H9 (cell line): Measurements from ENCODE around the gene ABL2. TPM values are rescaled to one million over a fixed set of nuclear protein-coding genes. Genes with fewer than 3 reads are reported as not detected.

Experiments
- DNase-seq: peaks from one replicate; pipeline ENCODE4 v3.0.0-alpha.2; 2017
- H2AFZ ChIP-seq: one replicate; pipeline ENCODE4 v1.6.1; 2013; ENCODE audit warnings: mild to moderate bottlenecking, low read length, control low read depth, moderate library complexity
- H2AK5ac ChIP-seq: 2 replicates; pipeline ENCODE4 v1.6.1; 2013; ENCODE audit warnings: low read length, control low read depth, mixed read lengths; ENCODE audit not compliant: insufficient read length
- H2BK120ac ChIP-seq: one replicate; pipeline ENCODE4 v1.6.1; 2013; ENCODE audit warnings: low read depth, mild to moderate bottlenecking, low read length, control low read depth, inconsistent platforms; ENCODE audit not compliant: poor library complexity, severe bottlenecking
- H2BK12ac ChIP-seq: 2 replicates; pipeline ENCODE4 v1.6.1; 2013; ENCODE audit warnings: low read length, control low read depth, mixed read lengths, low read depth; ENCODE audit not compliant: insufficient read length
- H2BK15ac ChIP-seq: 2 replicates; pipeline ENCODE4 v1.6.1; 2013; ENCODE audit warnings: low read depth, low read length, control low read depth
- H2BK20ac ChIP-seq: one replicate; pipeline ENCODE4 v1.6.1; 2013; ENCODE audit warnings: low read depth, mild to moderate bottlenecking, low read length, control low read depth, inconsistent platforms; ENCODE audit not compliant: poor library complexity, severe bottlenecking
- H2BK5ac ChIP-seq: 2 replicates; pipeline ENCODE4 v1.6.1; 2013; ENCODE audit warnings: low read length, control low read depth, mixed read lengths; ENCODE audit not compliant: insufficient read length
- H3K14ac ChIP-seq: 2 replicates; pipeline ENCODE4 v1.6.1; 2013; ENCODE audit warnings: low read length, control low read depth; ENCODE audit not compliant: insufficient read depth
- H3K18ac ChIP-seq: 2 replicates; pipeline ENCODE4 v1.6.1; 2013; ENCODE audit warnings: low read depth, mild to moderate bottlenecking, mixed read lengths, low read length, control low read depth; ENCODE audit not compliant: insufficient read length
- H3K23ac ChIP-seq: 2 replicates; pipeline ENCODE4 v1.6.1; 2013; ENCODE audit warnings: low read length, control low read depth, mixed read lengths, low read depth; ENCODE audit not compliant: insufficient read length
- H3K23me2 ChIP-seq: 2 replicates; pipeline ENCODE4 v1.6.1; 2013; ENCODE audit warnings: low read depth, mild to moderate bottlenecking, mixed read lengths, low read length, control low read depth; ENCODE audit not compliant: insufficient read length, poor library complexity, severe bottlenecking
- H3K27ac ChIP-seq: 2 replicates; pipeline ENCODE4 v1.5.1; 2013; ENCODE audit warnings: low read length, control low read depth, mixed read lengths, low read depth; ENCODE audit not compliant: insufficient read length
- H3K27me3 ChIP-seq: 2 replicates; pipeline ENCODE4 v1.6.1; 2013; ENCODE audit warnings: low read length, control low read depth, inconsistent platforms; ENCODE audit not compliant: insufficient read depth
- H3K4ac ChIP-seq: 2 replicates; pipeline ENCODE4 v1.6.1; 2013; ENCODE audit warnings: low read depth, mild to moderate bottlenecking, control low read depth, inconsistent platforms, low read length, moderate library complexity
- H3K4me1 ChIP-seq: 2 replicates; pipeline ENCODE4 v1.6.1; 2013; ENCODE audit warnings: low read length, control low read depth, inconsistent platforms; ENCODE audit not compliant: insufficient read depth
- H3K4me2 ChIP-seq: 2 replicates; pipeline ENCODE4 v1.6.1; 2013; ENCODE audit warnings: low read length, control low read depth, mixed read lengths; ENCODE audit not compliant: insufficient read length, insufficient read depth
- H3K56ac ChIP-seq: 2 replicates; pipeline ENCODE4 v1.6.1; 2013; ENCODE audit warnings: low read depth, mild to moderate bottlenecking, mixed read lengths, low read length, control low read depth; ENCODE audit not compliant: insufficient read length
- H3K79me1 ChIP-seq: 2 replicates; pipeline ENCODE4 v1.6.1; 2013; ENCODE audit warnings: low read depth, mild to moderate bottlenecking, moderate library complexity, low read length, control low read depth, inconsistent platforms; ENCODE audit not compliant: insufficient read depth, poor library complexity, severe bottlenecking
- H3K79me2 ChIP-seq: 2 replicates; pipeline ENCODE4 v1.6.1; 2013; ENCODE audit warnings: low read length, control low read depth, inconsistent platforms; ENCODE audit not compliant: insufficient read depth
- H3K9ac ChIP-seq: 2 replicates; pipeline ENCODE4 v1.6.1; 2013; ENCODE audit warnings: low read length, control low read depth, mixed read lengths; ENCODE audit not compliant: insufficient read length; ENCODE audit errors: extremely low read depth
- H3K9me3 ChIP-seq: one replicate; pipeline ENCODE4 v1.6.1; 2013; ENCODE audit warnings: low read depth, low read length, inconsistent platforms; ENCODE audit not compliant: control insufficient read depth
- H3T11ph ChIP-seq: one replicate; pipeline ENCODE4 v1.6.1; 2013; ENCODE audit warnings: mild to moderate bottlenecking, low read length, control low read depth, inconsistent platforms
- H4K20me1 ChIP-seq: one replicate; pipeline ENCODE4 v1.6.1; 2013; ENCODE audit not compliant: control insufficient read depth, insufficient read length, insufficient read depth
- H4K5ac ChIP-seq: 2 replicates; pipeline ENCODE4 v1.6.1; 2013; ENCODE audit warnings: low read depth, mild to moderate bottlenecking, mixed read lengths, low read length, control low read depth; ENCODE audit not compliant: insufficient read length
- H4K8ac ChIP-seq: replicated peaks from 2 replicates; pipeline ENCODE4 v1.6.1; 2013; ENCODE audit warnings: low read length, control low read depth, mixed read lengths, low read depth; ENCODE audit not compliant: insufficient read length
- H4K91ac ChIP-seq: 2 replicates; pipeline ENCODE4 v1.6.1; 2013; ENCODE audit warnings: low read depth, mild to moderate bottlenecking, moderate library complexity, mixed read lengths, low read length, control low read depth; ENCODE audit not compliant: insufficient read length
- H3K27ac Mint-ChIP-seq, 3 experiments: 2 replicates in 2 of 3; 3 replicates in 1 of 3; pipeline ENCODE4 v1.8.0; 2020 to 2021; ENCODE audit warnings: mixed read lengths in 3 of 3, mild to moderate bottlenecking in 1 of 3, moderate library complexity in 1 of 3
- H3K27me3 Mint-ChIP-seq: 2 replicates; pipeline ENCODE4 v1.8.0; 2021; ENCODE audit warnings: low read depth, mild to moderate bottlenecking, moderate library complexity, mixed read lengths
- H3K36me3 Mint-ChIP-seq, 3 experiments: 2 replicates in 2 of 3; 3 replicates in 1 of 3; pipeline ENCODE4 v1.8.0; 2020 to 2021; ENCODE audit warnings: low read depth in 3 of 3, mixed read lengths in 3 of 3; ENCODE audit not compliant: insufficient read depth in 1 of 3
- H3K4me1 Mint-ChIP-seq, 2 experiments: 2 replicates each; pipeline ENCODE4 v1.8.0; 2020; ENCODE audit warnings: mixed read lengths in 2 of 2
- H3K4me3 Mint-ChIP-seq, 2 experiments: 2 replicates in 1 of 2; 3 replicates in 1 of 2; pipeline ENCODE4 v1.8.0; 2020 to 2021; ENCODE audit warnings: mild to moderate bottlenecking in 2 of 2, mixed read lengths in 2 of 2, moderate library complexity in 1 of 2
- H3K9me3 Mint-ChIP-seq, 2 experiments: 2 replicates in 1 of 2; 3 replicates in 1 of 2; pipeline ENCODE4 v1.8.0; 2020; ENCODE audit warnings: mild to moderate bottlenecking in 2 of 2, mixed read lengths in 2 of 2, moderate library complexity in 1 of 2
- CTCF ChIP-seq: fragments of 200-600 bp; sonication (generic); conservative IDR thresholded peaks from 3 replicates; pipeline ENCODE4 v1.8.0; 2021; ENCODE audit warnings: antibody characterized with exemption, mild to moderate bottlenecking
- WGBS: extraction: QIAGEN DNeasy Blood & Tissue Kit; methylation state at CpG from one replicate; pipeline ENCODE4 v1.1.7; 2013; ENCODE audit warnings: missing lambda C conversion rate, low lambda C conversion rate, mixed read lengths; ENCODE audit not compliant: insufficient read length; ENCODE audit errors: extremely low coverage; 5-methylcytosine and 5-hydroxymethylcytosine counted together
- total RNA-seq: library from RNA; stranded (reverse); gene quantifications from 2 replicates; pipeline ENCODE4 v1.2.1, GENCODE V29; 2021

ABL2 gene
- total RNA-seq, 1 experiment from 2014 or later, result 21.2 TPM

GRCh38 chr1:179167418-179167777, 62.1 kb downstream of the ABL2 start:
- Histone ChIP-seq H3K9ac (no peak overlapping the region), H2BK15ac (no peak overlapping the region)
- peak overlapping the region in 2 of 3 experiments; percentile 9 to 26; a peak in 2 of 7 replicates for H3K27ac Mint-ChIP-seq

More at GRCh38 chr1:179167418-179167777, 62.1 kb downstream of the ABL2 start:
- Histone ChIP-seq H2BK12ac (no peak overlapping the region), H3K27ac (no peak overlapping the region), H2AK5ac (no peak overlapping the region), H3K23ac (no peak overlapping the region), H2BK5ac (no peak overlapping the region), H3K79me2 (no peaks in the 10 kb centered on the region; the same call in 1 of the 2 replicates), H3K23me2 (no peaks in the 10 kb centered on the region), H4K20me1 (no peaks in the 10 kb centered on the region), H3K56ac (no peak overlapping the region), H4K8ac (no peak overlapping the region), H2AFZ (no peak overlapping the region), H3K4me1 (peaks cover 3% of the 10 kb centered on the region; the same call in 1 of the 2 replicates), H3K18ac (no peak overlapping the region), H3K9me3 (no peaks in the 10 kb centered on the region), H4K91ac (no peak overlapping the region), H3T11ph (no peak overlapping the region), H2BK20ac (no peak overlapping the region), H3K4ac (no peak overlapping the region), H2BK120ac (no peak overlapping the region), H3K4me2 (no peak overlapping the region), H4K5ac (no peak overlapping the region), H3K27me3 (no peaks in the 10 kb centered on the region), H3K79me1 (peaks cover 3% of the 10 kb centered on the region), H3K14ac (no peak overlapping the region)
- no CpG with 5 or more reads among the region's 1 CpG for WGBS
- no peaks in the 10 kb centered on the region for H3K36me3 Mint-ChIP-seq
- H3K9me3 Mint-ChIP-seq, result no peaks in the 10 kb centered on the region
- no peak overlapping the region for H3K4me3 Mint-ChIP-seq
- peaks cover 23 to 27% of the 10 kb centered on the region in 2 experiments for H3K4me1 Mint-ChIP-seq
- H3K27me3 Mint-ChIP-seq, result no peaks in the 10 kb centered on the region
- TF ChIP-seq CTCF, result no peak
- DNase-seq, result no peak
